Stimulated activated CD8-positive, alpha-beta memory T cell treated with anti-CD3 and anti-CD28 coated beads, Interleukin-12 subunit alpha, Interleukin-12 subunit beta, amount 100 ng/mL, for 24 hours (primary cell): ENCODE measurements around the gene PARP9.

Source experiments
- DNase-seq: peaks from one replicate; pipeline ENCODE4 v3.0.0-alpha.2; 2020; ENCODE audit errors: extremely low read depth

The PARP9 gene

GRCh38 chr3:122484985-122485384, 79.1 kb downstream of the PARP9 start:
- DNase-seq: no peak

GRCh38 chr3:122481390-122481789, 82.7 kb downstream of the PARP9 start:
- no peak for DNase-seq
